ENCODE data around the gene TBC1D17.
A peak's percentile ranks its signal among the peaks of the same experiment; 100 is the strongest.

TBC1D17 gene

GRCh38 chr19:49894011-49894664 lies 16.6 kb downstream of the TBC1D17 start:
- DNase-seq (ENCODE audit: low spot score): no peak

GRCh38 chr19:49894879-49895565 lies 17.5 kb downstream of the TBC1D17 start:
- DNase-seq (ENCODE audit: low spot score): peak; percentile 25

GRCh38 chr19:49895566-49896297 lies 18.2 kb downstream of the TBC1D17 start:
- DNase-seq (ENCODE audit: low spot score): no peak

GRCh38 chr19:49896863-49897621 lies 19.5 kb downstream of the TBC1D17 start, which contains the start of gene IL4I1:
TSS of gene IL4I1 (minus strand) at chr19:49896887. CDS start at chr19:49896160, 727 bp downstream.
- DNase-seq (ENCODE audit: low spot score): peak; percentile 82

GRCh38 chr19:49904136-49904535 lies 26.6 kb downstream of the TBC1D17 start:
- no peak for DNase-seq (ENCODE audit: low spot score)

- DNase-seq (ENCODE audit: low spot score): no peak
These were observed 29.5 kb downstream of the TBC1D17 start for GRCh38 chr19:49906879-49907564.

- no peak for DNase-seq (ENCODE audit: low spot score)
These were observed 30.4 kb downstream of the TBC1D17 start for GRCh38 chr19:49907745-49908446.

GRCh38 chr19:49908480-49909420 lies 31.2 kb downstream of the TBC1D17 start:
- no peak for DNase-seq (ENCODE audit: low spot score)

GRCh38 chr19:49910179-49910578 lies 32.7 kb downstream of the TBC1D17 start:
- no peak for DNase-seq (ENCODE audit: low spot score)

GRCh38 chr19:49911381-49912145 lies 34.1 kb downstream of the TBC1D17 start:
- peak; percentile 30 for DNase-seq (ENCODE audit: low spot score)

- no peak for DNase-seq (ENCODE audit: low spot score)
These were observed 35.6 kb downstream of the TBC1D17 start for GRCh38 chr19:49912965-49913685.

GRCh38 chr19:49913720-49914119 lies 36.2 kb downstream of the TBC1D17 start:
- no peak for DNase-seq (ENCODE audit: low spot score)

GRCh38 chr19:49915271-49915670 lies 37.8 kb downstream of the TBC1D17 start:
- no peak for DNase-seq (ENCODE audit: low spot score)

- no peak for DNase-seq (ENCODE audit: low spot score)
These were observed 39.6 kb downstream of the TBC1D17 start for GRCh38 chr19:49916839-49917733.

GRCh38 chr19:49918089-49918488 lies 40.6 kb downstream of the TBC1D17 start:
- no peak for DNase-seq (ENCODE audit: low spot score)

- DNase-seq (ENCODE audit: low spot score): no peak
These were observed 43.3 kb downstream of the TBC1D17 start for GRCh38 chr19:49920624-49921363.
